Osteocyte (in vitro differentiated cells): ENCODE measurements around the gene CERS1. TPM values are rescaled to one million over a fixed set of nuclear protein-coding genes. Genes with fewer than 3 reads are reported as not detected.

Experiments used
- DNase-seq: peaks from one replicate; pipeline ENCODE4 v3.0.0; 2021; ENCODE audit warnings: mixed read lengths; ENCODE audit not compliant: unreplicated experiment; ENCODE audit errors: extremely low spot score
- H3K27ac Mint-ChIP-seq: one replicate; pipeline ENCODE4 v1.8.0; 2021; ENCODE audit warnings: mild to moderate bottlenecking, mixed read lengths; ENCODE audit not compliant: unreplicated experiment
- H3K27me3 Mint-ChIP-seq: one replicate; pipeline ENCODE4 v1.8.0; 2021; ENCODE audit warnings: mixed read lengths; ENCODE audit not compliant: unreplicated experiment
- H3K36me3 Mint-ChIP-seq: one replicate; pipeline ENCODE4 v1.8.0; 2021; ENCODE audit warnings: mixed read lengths; ENCODE audit not compliant: unreplicated experiment
- H3K4me1 Mint-ChIP-seq: one replicate; pipeline ENCODE4 v1.8.0; 2021; ENCODE audit warnings: mixed read lengths; ENCODE audit not compliant: unreplicated experiment
- H3K4me3 Mint-ChIP-seq: one replicate; pipeline ENCODE4 v1.8.0; 2021; ENCODE audit warnings: mild to moderate bottlenecking, moderate library complexity, mixed read lengths; ENCODE audit not compliant: unreplicated experiment
- H3K9me3 Mint-ChIP-seq: one replicate; pipeline ENCODE4 v1.8.0; 2021; ENCODE audit warnings: mixed read lengths; ENCODE audit not compliant: unreplicated experiment
- CTCF ChIP-seq: fragments of 200-600 bp; sonication (generic); IDR thresholded peaks from 2 replicates; pipeline ENCODE4 v1.5.0; 2021; ENCODE audit warnings: antibody characterized with exemption, mild to moderate bottlenecking, moderate library complexity
- total RNA-seq: library from RNA; stranded (reverse); gene quantifications from 2 replicates; pipeline ENCODE4 v1.2.1, GENCODE V29; 2021

Gene CERS1
- total RNA-seq, 1 donor from 2014 or later, result 6.5 TPM

GRCh38 chr19:18851673-18852325, 44.2 kb downstream of the CERS1 start:
- H3K27me3 Mint-ChIP-seq, result no peaks in the 10 kb centered on the region
- peaks cover 5% of the 10 kb centered on the region for H3K4me1 Mint-ChIP-seq
- peak; percentile 80 for DNase-seq
- H3K4me3 Mint-ChIP-seq, result no peak overlapping the region
- H3K27ac Mint-ChIP-seq, result no peak overlapping the region
- TF ChIP-seq CTCF, result no peak
- peaks cover 35% of the 10 kb centered on the region for H3K36me3 Mint-ChIP-seq
- H3K9me3 Mint-ChIP-seq, result no peaks in the 10 kb centered on the region

- Mint-ChIP-seq H3K4me1 (peaks cover 5% of the 10 kb centered on the region), H3K36me3 (peaks cover 32% of the 10 kb centered on the region), H3K27me3 (no peaks in the 10 kb centered on the region), H3K4me3 (no peak overlapping the region), H3K9me3 (no peaks in the 10 kb centered on the region), H3K27ac (no peak overlapping the region)
- DNase-seq, result no peak
- no peak for TF ChIP-seq CTCF
Measured at GRCh38 chr19:18850471-18851375, 45.2 kb downstream of the CERS1 start.

GRCh38 chr19:18849838-18850400, 46.0 kb downstream of the CERS1 start:
- DNase-seq, result no peak
- no peaks in the 10 kb centered on the region for H3K27me3 Mint-ChIP-seq
- no peaks in the 10 kb centered on the region for H3K9me3 Mint-ChIP-seq
- H3K4me3 Mint-ChIP-seq, result no peak overlapping the region
- peaks cover 5% of the 10 kb centered on the region for H3K4me1 Mint-ChIP-seq
- H3K27ac Mint-ChIP-seq, result no peak overlapping the region
- H3K36me3 Mint-ChIP-seq, result peaks cover 32% of the 10 kb centered on the region
- TF ChIP-seq CTCF, result no peak

GRCh38 chr19:18848878-18849661, 46.9 kb downstream of the CERS1 start:
- peaks cover 5% of the 10 kb centered on the region for H3K4me1 Mint-ChIP-seq
- DNase-seq, result no peak
- H3K4me3 Mint-ChIP-seq, result no peak overlapping the region
- no peak for TF ChIP-seq CTCF
- no peaks in the 10 kb centered on the region for H3K27me3 Mint-ChIP-seq
- peak overlapping the region; percentile 39 for H3K27ac Mint-ChIP-seq
- H3K9me3 Mint-ChIP-seq, result no peaks in the 10 kb centered on the region
- H3K36me3 Mint-ChIP-seq, result peaks cover 29% of the 10 kb centered on the region
